NCI-H1694 (cell line): ENCODE results near the gene FUBP3.
"Not testable (repeated sequence)": the region's sequence is repeated elsewhere in the genome, so short reads cannot be mapped to it uniquely, and the experiment has no call there.

Experiments used
- DNase-seq: peaks from one replicate; lab custom pipeline; 2025; lab: John Stamatoyannopoulos, UW

The FUBP3 gene

GRCh38 chr9:130682421-130683121 lies 103.2 kb downstream of the FUBP3 start:
- peak; percentile 38 for DNase-seq

DNA sequence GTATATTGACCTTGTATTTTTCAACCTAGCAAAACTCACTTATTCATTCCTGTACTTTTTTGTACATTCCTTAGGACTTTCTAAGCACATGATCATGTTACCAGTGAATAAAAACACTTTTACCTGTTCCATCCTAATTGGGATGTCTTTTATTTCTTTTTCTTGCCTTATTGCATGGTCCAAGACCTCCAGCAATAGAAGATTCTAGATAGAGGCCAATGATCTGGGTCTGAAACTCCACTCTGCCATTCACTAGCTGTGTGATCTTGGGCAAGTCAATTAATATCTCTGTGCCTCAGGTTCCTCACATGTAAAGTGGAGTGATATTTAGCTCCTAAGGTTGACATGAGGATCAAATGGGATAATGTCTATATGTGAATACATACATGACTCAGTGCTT lies 105.7 kb downstream of the FUBP3 start:
- DNase-seq = no peak

DNA sequence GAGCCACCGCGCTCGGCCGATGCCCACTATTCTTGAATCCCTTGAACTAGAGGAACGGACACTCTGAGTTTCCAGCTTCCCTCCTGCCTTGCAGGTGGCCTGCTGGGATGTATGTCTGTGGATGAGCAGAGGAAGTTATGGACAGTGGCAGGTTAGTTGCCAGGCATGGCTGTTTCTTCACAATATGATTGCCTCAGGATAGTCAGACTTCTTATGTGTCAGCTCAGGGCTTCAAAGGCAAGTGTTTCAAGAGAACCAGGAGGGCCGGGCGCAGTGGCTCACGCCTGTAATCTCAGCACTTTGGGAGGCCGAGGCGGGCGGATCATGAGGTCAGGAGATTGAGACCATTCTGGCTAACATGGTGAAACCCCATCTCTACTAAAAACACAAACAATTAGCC lies 106.6 kb downstream of the FUBP3 start:
- DNase-seq = not testable (repeated sequence)

- DNase-seq = no peak
Measured at GRCh38 chr9:130687615-130688014, 108.2 kb downstream of the FUBP3 start.
